C4-2B (cell line): ENCODE measurements around the gene ATP6V0E1.

Source experiments
- ZFX ChIP-seq: fragments of 450-650 bp; IDR thresholded peaks from 2 replicates; pipeline ENCODE4 v1.6.1; 2017
- TF ChIP-seq, protein P1 (sequence below): fragments of 450-650 bp; conservative IDR thresholded peaks from 2 replicates; pipeline ENCODE4 v1.5.1; 2017; ENCODE audit warnings: mild to moderate bottlenecking

DNA sequence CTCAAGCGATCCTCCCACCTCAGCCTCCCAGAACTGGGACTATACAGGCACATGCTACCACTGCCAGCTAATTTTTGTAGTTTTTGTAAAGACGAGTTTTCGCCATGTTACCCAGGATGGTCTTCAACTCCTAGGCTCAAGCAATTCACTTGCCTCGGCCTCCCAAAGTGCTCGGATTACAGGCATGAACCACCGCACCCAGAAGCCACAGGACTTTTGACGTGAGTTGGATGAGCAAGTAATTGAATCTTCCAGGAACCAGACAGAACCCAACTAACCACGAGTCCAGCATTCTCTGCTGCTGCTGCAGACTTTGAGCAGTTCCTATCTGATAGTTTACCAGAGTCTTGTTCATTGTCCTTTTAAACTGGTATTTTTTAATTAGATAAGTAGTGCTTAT is 9.6 kb upstream of the ATP6V0E1 start:
- TF ChIP-seq, protein P1, sequence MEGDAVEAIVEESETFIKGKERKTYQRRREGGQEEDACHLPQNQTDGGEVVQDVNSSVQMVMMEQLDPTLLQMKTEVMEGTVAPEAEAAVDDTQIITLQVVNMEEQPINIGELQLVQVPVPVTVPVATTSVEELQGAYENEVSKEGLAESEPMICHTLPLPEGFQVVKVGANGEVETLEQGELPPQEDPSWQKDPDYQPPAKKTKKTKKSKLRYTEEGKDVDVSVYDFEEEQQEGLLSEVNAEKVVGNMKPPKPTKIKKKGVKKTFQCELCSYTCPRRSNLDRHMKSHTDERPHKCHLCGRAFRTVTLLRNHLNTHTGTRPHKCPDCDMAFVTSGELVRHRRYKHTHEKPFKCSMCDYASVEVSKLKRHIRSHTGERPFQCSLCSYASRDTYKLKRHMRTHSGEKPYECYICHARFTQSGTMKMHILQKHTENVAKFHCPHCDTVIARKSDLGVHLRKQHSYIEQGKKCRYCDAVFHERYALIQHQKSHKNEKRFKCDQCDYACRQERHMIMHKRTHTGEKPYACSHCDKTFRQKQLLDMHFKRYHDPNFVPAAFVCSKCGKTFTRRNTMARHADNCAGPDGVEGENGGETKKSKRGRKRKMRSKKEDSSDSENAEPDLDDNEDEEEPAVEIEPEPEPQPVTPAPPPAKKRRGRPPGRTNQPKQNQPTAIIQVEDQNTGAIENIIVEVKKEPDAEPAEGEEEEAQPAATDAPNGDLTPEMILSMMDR: no peak
- TF ChIP-seq ZFX: no peak
